Kidney (tissue), 14 donors: ENCODE measurements around the gene SESN1. TPM values are rescaled to one million over a fixed set of nuclear protein-coding genes. Genes with fewer than 3 reads are reported as not detected.
A peak's percentile ranks its signal among the peaks of the same experiment; 100 is the strongest.

Source experiments
- DNase-seq, 5 donors: peaks; one replicate each; pipeline ENCODE4 v3.0.0-alpha.2; 2013 to 2020
- FAIRE-seq: peaks from 2 replicates; lab custom pipeline; 2012; peaks lifted over from hg19 to GRCh38; lab: Jason Lieb, UNC
- H3K27ac ChIP-seq, 2 donors: one replicate each; pipeline ENCODE4 v1.7.0; 2013; ENCODE audit warnings: low read depth in 2 of 2, low read length in 2 of 2, inconsistent platforms in 1 of 2
- H3K27me3 ChIP-seq: one replicate; pipeline ENCODE4 v1.7.1; 2013; ENCODE audit warnings: low read length, inconsistent platforms; ENCODE audit not compliant: control insufficient read depth, insufficient read depth
- H3K36me3 ChIP-seq, 3 donors: one replicate each; pipeline versions ENCODE4 v1.7.0 to v1.7.1; 2013; ENCODE audit warnings: low read length in 3 of 3, control low read depth in 1 of 3, inconsistent platforms in 1 of 3; ENCODE audit not compliant: insufficient read depth in 3 of 3, control insufficient read depth in 2 of 3
- H3K4me1 ChIP-seq, 3 donors: one replicate each; pipeline versions ENCODE4 v1.7.0 to v1.7.1; 2013; ENCODE audit warnings: low read length in 3 of 3, inconsistent platforms in 1 of 3, low read depth in 1 of 3; ENCODE audit not compliant: control insufficient read depth in 2 of 3, insufficient read depth in 2 of 3
- H3K4me3 ChIP-seq, 3 donors: one replicate each; pipeline versions ENCODE4 v1.7.0 to v1.8.1; 2013; ENCODE audit warnings: low read length in 3 of 3, control low read depth in 1 of 3, inconsistent platforms in 1 of 3
- H3K9ac ChIP-seq, 3 donors: one replicate each; pipeline versions ENCODE4 v1.7.0 to v1.7.1; 2013; ENCODE audit warnings: low read length in 3 of 3, control low read depth in 1 of 3, inconsistent platforms in 1 of 3
- H3K9me3 ChIP-seq, 3 donors: one replicate each; pipeline versions ENCODE4 v1.7.0 to v1.7.1; 2013; ENCODE audit warnings: low read length in 3 of 3, control low read depth in 1 of 3, inconsistent platforms in 1 of 3; ENCODE audit not compliant: control insufficient read depth in 2 of 3, insufficient read depth in 1 of 3
- CTCF ChIP-seq: IDR thresholded peaks from 3 replicates; pipeline ENCODE4 v1.5.1; 2012; ENCODE audit warnings: mild to moderate bottlenecking, moderate library complexity, borderline replicate concordance; ENCODE audit not compliant: insufficient read depth; ENCODE audit errors: extremely low read depth
- intact Hi-C: fragments of 100-400 bp; cut with DNase I; formaldehyde crosslinking; loops from one replicate; pipeline ENCODE4 v1.11.1; 2022
- polyA plus RNA-seq: library from polyadenylated mRNA; stranded (reverse); fragments of 350-450 nt; fragmentation: Illumina TruSeq; extraction: RNeasy Lipid Tissue Mini Kit (QIAGEN cat#74804); gene quantifications from one replicate; pipeline ENCODE4 v1.2.3, GENCODE V29; 2014; ENCODE audit warnings: low read depth, low replicate concordance; ENCODE audit not compliant: insufficient read depth
- total RNA-seq: library from RNA; stranded (reverse); fragmentation: NEBNext Ultra II Directional; extraction: Animal tissue kit (Norgen Biotek cat#: 25700); gene quantifications from one replicate; pipeline ENCODE4 v1.2.1, GENCODE V29; 2021
- donor health status: control.
- donor health status: control.
- donor health status: control.
- donor health status: control.
- donor health status: control.
- donor health status: DM: yes; HTN: yes; CAD: no.
- donor health status: Normal renal cell carcinoma (clear cell type).

Gene SESN1
- total and polyA plus RNA-seq, 2 donors from 2014 or later: 14.8 to 26.0 TPM

- TF ChIP-seq CTCF: no peak
Observed at GRCh38 chr6:109050012-109050411, 44.6 kb downstream of the SESN1 start.

GRCh38 chr6:109048670-109049415 lies 45.8 kb downstream of the SESN1 start:
- intact Hi-C loops: no loop called here
- Histone ChIP-seq H3K9ac (no peak overlapping the region), H3K27me3 (no peaks in the 10 kb centered on the region), H3K27ac (no peak overlapping the region), H3K9me3 (no peaks in the 10 kb centered on the region), H3K4me3 (no peak overlapping the region), H3K36me3 (no peaks in the 10 kb centered on the region), H3K4me1 (no peaks in the 10 kb centered on the region)
- no peak for TF ChIP-seq CTCF
- FAIRE-seq (no peak), DNase-seq (peak in 1 of 5 donors; percentile 12)

More at GRCh38 chr6:109050012-109050411, 44.6 kb downstream of the SESN1 start:
- H3K4me3 ChIP-seq: no peak overlapping the region
- intact Hi-C loops: no loop called here
- FAIRE-seq: no peak
- H3K4me1 ChIP-seq: no peaks in the 10 kb centered on the region
- H3K9me3 ChIP-seq: no peaks in the 10 kb centered on the region
- no peak overlapping the region for H3K27ac ChIP-seq
- no peaks in the 10 kb centered on the region for H3K36me3 ChIP-seq
- DNase-seq: no peak
- no peak overlapping the region for H3K9ac ChIP-seq
- no peaks in the 10 kb centered on the region for H3K27me3 ChIP-seq

- Histone ChIP-seq H3K4me3 (no peak overlapping the region), H3K27me3 (no peaks in the 10 kb centered on the region), H3K36me3 (no peaks in the 10 kb centered on the region), H3K9ac (no peak overlapping the region), H3K9me3 (no peaks in the 10 kb centered on the region), H3K27ac (no peak overlapping the region), H3K4me1 (no peaks in the 10 kb centered on the region)
- DNase-seq (no peak), FAIRE-seq (no peak)
- no peak for TF ChIP-seq CTCF
- intact Hi-C loops: no loop called here
Observed at GRCh38 chr6:109048176-109048575, 46.5 kb downstream of the SESN1 start.

GRCh38 chr6:109045493-109045892 lies 49.2 kb downstream of the SESN1 start:
- no peak overlapping the region for H3K27ac ChIP-seq
- no peaks in the 10 kb centered on the region for H3K4me1 ChIP-seq
- no peaks in the 10 kb centered on the region for H3K27me3 ChIP-seq
- no peaks in the 10 kb centered on the region for H3K36me3 ChIP-seq
- no peak overlapping the region for H3K9ac ChIP-seq
- DNase-seq (no peak), FAIRE-seq (no peak)
- no peak for TF ChIP-seq CTCF
- no peak overlapping the region for H3K4me3 ChIP-seq
- no peaks in the 10 kb centered on the region for H3K9me3 ChIP-seq
- intact Hi-C loops: no loop called here
